DLD1 (cell line): Measurements from ENCODE around the gene SOCS3.

Experiments used
- in situ Hi-C: cut with HindIII; loops from 2 replicates; pipeline ENCODE4 v1.10.0; 2017; ENCODE audit warnings: low sequenced_read_pairs

The SOCS3 gene

GRCh38 chr17:78353834-78354233 lies 6.0 kb downstream of the SOCS3 start:
- in situ Hi-C loops: no loop called here

GRCh38 chr17:78351449-78352006 lies 8.3 kb downstream of the SOCS3 start:
- in situ Hi-C loops: no loop called here

GRCh38 chr17:78349891-78350642 lies 9.8 kb downstream of the SOCS3 start:
- in situ Hi-C loops: no loop called here

GRCh38 chr17:78348055-78348770 lies 11.7 kb downstream of the SOCS3 start:
- in situ Hi-C loops: no loop called here

GRCh38 chr17:78347453-78347852 lies 12.4 kb downstream of the SOCS3 start:
- in situ Hi-C loops: no loop called here

GRCh38 chr17:78346605-78347250 lies 13.1 kb downstream of the SOCS3 start:
- in situ Hi-C loops: no loop called here

GRCh38 chr17:78345791-78346494 lies 13.9 kb downstream of the SOCS3 start:
- in situ Hi-C loops: no loop called here

GRCh38 chr17:78345172-78345571 lies 14.7 kb downstream of the SOCS3 start:
- in situ Hi-C loops: no loop called here

GRCh38 chr17:78344666-78345065 lies 15.2 kb downstream of the SOCS3 start:
- in situ Hi-C loops: no loop called here

GRCh38 chr17:78343543-78344201 lies 16.2 kb downstream of the SOCS3 start:
- in situ Hi-C loops: no loop called here

GRCh38 chr17:78343187-78343542 lies 16.7 kb downstream of the SOCS3 start:
- in situ Hi-C loops: no loop called here

- in situ Hi-C loops: no loop called here
These were observed 17.3 kb downstream of the SOCS3 start for GRCh38 chr17:78342449-78343186.

GRCh38 chr17:78341559-78342448 lies 18.1 kb downstream of the SOCS3 start:
- in situ Hi-C loops: no loop called here

GRCh38 chr17:78340183-78340955 lies 19.5 kb downstream of the SOCS3 start:
- in situ Hi-C loops: no loop called here

GRCh38 chr17:78338486-78339259 lies 21.2 kb downstream of the SOCS3 start:
- in situ Hi-C loops: no loop called here

- in situ Hi-C loops: no loop called here
These were observed 22.4 kb downstream of the SOCS3 start for GRCh38 chr17:78337244-78338109.
